Astrocyte (in vitro differentiated cells and primary cell): ENCODE data around the gene USP15.

Experiments
- EZH2 ChIP-seq: IDR thresholded peaks from 2 replicates; pipeline ENCODE4 v1.6.1; 2012; ENCODE audit warnings: mild to moderate bottlenecking, low read length, inconsistent platforms; ENCODE audit not compliant: insufficient read depth
- TF ChIP-seq, protein P1 (sequence below): IDR thresholded peaks from 2 replicates; pipeline ENCODE4 v1.5.1; 2011; ENCODE audit warnings: low read depth, mild to moderate bottlenecking, inconsistent platforms, low read length, moderate library complexity; ENCODE audit not compliant: insufficient read depth

GRCh38 chr12:62323386-62323785 lies 63.2 kb downstream of the USP15 start:
- TF ChIP-seq, protein P1, sequence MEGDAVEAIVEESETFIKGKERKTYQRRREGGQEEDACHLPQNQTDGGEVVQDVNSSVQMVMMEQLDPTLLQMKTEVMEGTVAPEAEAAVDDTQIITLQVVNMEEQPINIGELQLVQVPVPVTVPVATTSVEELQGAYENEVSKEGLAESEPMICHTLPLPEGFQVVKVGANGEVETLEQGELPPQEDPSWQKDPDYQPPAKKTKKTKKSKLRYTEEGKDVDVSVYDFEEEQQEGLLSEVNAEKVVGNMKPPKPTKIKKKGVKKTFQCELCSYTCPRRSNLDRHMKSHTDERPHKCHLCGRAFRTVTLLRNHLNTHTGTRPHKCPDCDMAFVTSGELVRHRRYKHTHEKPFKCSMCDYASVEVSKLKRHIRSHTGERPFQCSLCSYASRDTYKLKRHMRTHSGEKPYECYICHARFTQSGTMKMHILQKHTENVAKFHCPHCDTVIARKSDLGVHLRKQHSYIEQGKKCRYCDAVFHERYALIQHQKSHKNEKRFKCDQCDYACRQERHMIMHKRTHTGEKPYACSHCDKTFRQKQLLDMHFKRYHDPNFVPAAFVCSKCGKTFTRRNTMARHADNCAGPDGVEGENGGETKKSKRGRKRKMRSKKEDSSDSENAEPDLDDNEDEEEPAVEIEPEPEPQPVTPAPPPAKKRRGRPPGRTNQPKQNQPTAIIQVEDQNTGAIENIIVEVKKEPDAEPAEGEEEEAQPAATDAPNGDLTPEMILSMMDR: no peak
- no peak for TF ChIP-seq EZH2
